ENCODE data around the gene PSMD4.
A peak's percentile ranks its signal among the peaks of the same experiment; 100 is the strongest.

Gene PSMD4

GRCh38 chr1:151222130-151222529 lies 32.4 kb upstream of the PSMD4 start:
- no peak for TF ChIP-seq CTCF (IDR thresholded peaks at IDR 0.05; ENCODE audit: control extremely low read depth, extremely low read depth, low read depth, missing control alignments)
- ChIA-PET CTCF (interaction anchor here (0.9 to 1.4 kb wide), 2 partner anchors 13 to 30 kb away, joined by 3 to 9 read pairs; no protein-coding TSS in a partner anchor), POLR2A (no interaction called here)
- DNase-seq (ENCODE audit: extremely low spot score) = no peak

GRCh38 chr1:151235235-151235634 lies 19.3 kb upstream of the PSMD4 start:
- DNase-seq (ENCODE audit: extremely low spot score) = no peak
- ChIA-PET POLR2A (interaction anchor here (0.6 kb wide), 1 partner anchor 168 kb away, joined by 4 read pairs; no protein-coding TSS in a partner anchor), CTCF (interaction anchor here (1.2 to 4.6 kb wide), 3 partner anchors 8 to 23 kb away, joined by 3 to 33 read pairs (median 13); no protein-coding TSS in a partner anchor)
- no peak for TF ChIP-seq CTCF (IDR thresholded peaks at IDR 0.05; ENCODE audit: control extremely low read depth, extremely low read depth, low read depth, missing control alignments)

- DNase-seq (ENCODE audit: extremely low spot score) = peak; percentile 52
Measured at GRCh38 chr1:151237678-151238466, 16.7 kb upstream of the PSMD4 start.

GRCh38 chr1:151238467-151238739 lies 16.1 kb upstream of the PSMD4 start:
- ChIA-PET POLR2A (no interaction called here), CTCF (interaction anchor here (2.1 to 2.3 kb wide), 2 partner anchors 9 to 14 kb away, joined by 5 to 13 read pairs; no protein-coding TSS in a partner anchor)
- TF ChIP-seq CTCF (IDR thresholded peaks at IDR 0.05; ENCODE audit: control extremely low read depth, extremely low read depth, low read depth, missing control alignments) = no peak
- DNase-seq (ENCODE audit: extremely low spot score) = no peak

More at GRCh38 chr1:151237678-151238466, 16.7 kb upstream of the PSMD4 start:
- ChIA-PET POLR2A (no interaction called here), CTCF (interaction anchor here (1.1 to 4.6 kb wide), 4 partner anchors 8 to 19 kb away, joined by 3 to 33 read pairs (median 10); no protein-coding TSS in a partner anchor)
- no peak for TF ChIP-seq CTCF (IDR thresholded peaks at IDR 0.05; ENCODE audit: control extremely low read depth, extremely low read depth, low read depth, missing control alignments)

GRCh38 chr1:151242442-151242841 lies 12.1 kb upstream of the PSMD4 start:
- ChIA-PET CTCF (interaction anchor here (1.2 to 3.4 kb wide), 3 partner anchors 8 to 99 kb away, joined by 3 to 25 read pairs (median 6); no protein-coding TSS in a partner anchor), POLR2A (no interaction called here)

GRCh38 chr1:151243683-151244216 lies 10.8 kb upstream of the PSMD4 start:
- POLR2A ChIA-PET = no interaction called here
- no peak for TF ChIP-seq CTCF (IDR thresholded peaks at IDR 0.05; ENCODE audit: control extremely low read depth, extremely low read depth, low read depth, missing control alignments)
- CTCF ChIA-PET = interaction anchor here (1.2 to 3.4 kb wide), 2 partner anchors 9 to 97 kb away, joined by 3 to 25 read pairs; no protein-coding TSS in a partner anchor
- DNase-seq (ENCODE audit: extremely low spot score) = no peak

More at GRCh38 chr1:151242442-151242841, 12.1 kb upstream of the PSMD4 start:
- TF ChIP-seq CTCF (IDR thresholded peaks at IDR 0.05; ENCODE audit: control extremely low read depth, extremely low read depth, low read depth, missing control alignments) = no peak
- DNase-seq (ENCODE audit: extremely low spot score) = no peak

Measured in GM10248 (cell line).